HG03066 (cell line): ENCODE measurements around the gene YDJC.
"Not testable (repeated sequence)": the region's sequence is repeated elsewhere in the genome, so short reads cannot be mapped to it uniquely, and the experiment has no call there.

ENCODE experiments used
- ATAC-seq: cut with Tn5 transposase; IDR thresholded peaks from one replicate; pipeline ENCODE4 v1.9.1; 2021; ENCODE audit warnings: low read depth; ENCODE audit not compliant: unreplicated experiment

YDJC gene

GRCh38 chr22:21613553-21614233 is 16.1 kb downstream of the YDJC start:
- ATAC-seq = no peak

GRCh38 chr22:21612858-21613257 is 17.0 kb downstream of the YDJC start:
- no peak for ATAC-seq

- no peak for ATAC-seq
These were observed 18.4 kb downstream of the YDJC start for GRCh38 chr22:21611210-21611977.

- ATAC-seq = not testable (repeated sequence)
These were observed 20.2 kb downstream of the YDJC start for GRCh38 chr22:21609556-21610157.

- ATAC-seq = no peak
These were observed 23.0 kb downstream of the YDJC start for GRCh38 chr22:21606775-21607174.

- ATAC-seq = no peak
These were observed 23.8 kb downstream of the YDJC start for GRCh38 chr22:21605887-21606564.

- ATAC-seq = no peak
These were observed 25.8 kb downstream of the YDJC start for GRCh38 chr22:21603973-21604372.

GRCh38 chr22:21602579-21602978 is 27.2 kb downstream of the YDJC start:
- ATAC-seq = no peak

GRCh38 chr22:21599053-21599893 is 30.5 kb downstream of the YDJC start:
- no peak for ATAC-seq

GRCh38 chr22:21598302-21598701 is 31.5 kb downstream of the YDJC start:
- ATAC-seq = no peak

- ATAC-seq = not testable (repeated sequence)
These were observed 33.3 kb downstream of the YDJC start for GRCh38 chr22:21596356-21597135.

- no peak for ATAC-seq
These were observed 34.9 kb downstream of the YDJC start for GRCh38 chr22:21594865-21595452.

GRCh38 chr22:21593406-21594232 is 36.2 kb downstream of the YDJC start:
- ATAC-seq = no peak

- no peak for ATAC-seq
These were observed 37.4 kb downstream of the YDJC start for GRCh38 chr22:21592422-21592821.

GRCh38 chr22:21591695-21592094 is 38.1 kb downstream of the YDJC start:
- ATAC-seq = no peak

GRCh38 chr22:21590809-21591641 is 38.8 kb downstream of the YDJC start:
- no peak for ATAC-seq

GRCh38 chr22:21589396-21589795 is 40.4 kb downstream of the YDJC start:
- ATAC-seq = no peak
